22Rv1 (cell line): Measurements from ENCODE around the gene NT5DC3.

ENCODE experiments used
- CTCF ChIP-seq: fragments of 450-650 bp; IDR thresholded peaks from 2 replicates; pipeline ENCODE4 v1.5.1; 2017; ENCODE audit warnings: mild to moderate bottlenecking
- ZFX ChIP-seq: fragments of 450-650 bp; IDR thresholded peaks from 2 replicates; pipeline ENCODE4 v1.6.1; 2017; ENCODE audit warnings: antibody characterized with exemption, borderline replicate concordance

GRCh38 chr12:103827911-103828391 lies 13.1 kb downstream of the NT5DC3 start:
- no peak for TF ChIP-seq CTCF
- no peak for TF ChIP-seq ZFX
